HepG2 (cell line): ENCODE data around the gene TARP.

Experiments used
- ATAC-seq: fragments of 200-7000 bp; cut with Tn5 transposase; 3 replicates; pipeline ENCODE4 v1.9.1; 2020; ENCODE audit warnings: mild to moderate bottlenecking, moderate library complexity
- BruUV-seq: library from RNA; stranded (reverse); fragments of 400-500 nt; replicated peaks from 2 replicates; lab custom pipeline; 2021; lab: Mats Ljungman, UMichigan
- CTCF ChIA-PET: fragments of 300-600 bp; formaldehyde crosslinking; extraction: SDS; loops from one replicate; lab custom pipeline; 2021; ENCODE audit warnings: low total read pairs, inconsistent platforms, low intra/inter-chr PET ratio; lab: Yijun Ruan, JAX
- POLR2A ChIA-PET: fragments of 350-600 bp; sonication (Branson Sonifier 250); formaldehyde crosslinking; loops from one replicate; lab custom pipeline; 2020; ENCODE audit warnings: antibody characterized with exemption, inconsistent platforms; lab: Yijun Ruan, JAX
- DNase-seq: peaks from one replicate; pipeline ENCODE4 v3.0.0-alpha.2; 2015; ENCODE audit warnings: low spot score
- FAIRE-seq: peaks from 3 replicates; lab custom pipeline; 2011; peaks lifted over from hg19 to GRCh38; lab: Jason Lieb, UNC
- H2AFZ ChIP-seq: one replicate; pipeline ENCODE4 v1.6.1; 2011; ENCODE audit warnings: low read length, inconsistent platforms
- H3K27ac ChIP-seq: fragments of 300-600 bp; 3 replicates; pipeline ENCODE4 v1.8.0; 2011; ENCODE audit warnings: mixed run types, mild to moderate bottlenecking, mixed read lengths, low read length, inconsistent platforms; ENCODE audit not compliant: insufficient read depth; ENCODE audit errors: extremely low read length
- H3K27me3 ChIP-seq, 2 experiments: fragments of 200-600 bp in 1 of 2; 2 replicates in 1 of 2; 3 replicates in 1 of 2; pipeline versions ENCODE4 v1.6.0 to v1.8.0; 2011; ENCODE audit warnings: low read length in 2 of 2, mild to moderate bottlenecking in 2 of 2, moderate library complexity in 2 of 2, inconsistent platforms in 1 of 2; ENCODE audit not compliant: insufficient read depth in 2 of 2, control insufficient read depth in 1 of 2
- H3K36me3 ChIP-seq, 2 experiments: fragments of 200-600 bp in 1 of 2; replicated peaks in 1 of 2; 2 replicates in 1 of 2; 3 replicates in 1 of 2; pipeline versions ENCODE4 v1.5.1 to v1.8.0; 2011; ENCODE audit warnings: low read length in 2 of 2, inconsistent platforms in 1 of 2; ENCODE audit not compliant: insufficient read depth in 2 of 2, control insufficient read depth in 1 of 2
- H3K4me1 ChIP-seq: 2 replicates; pipeline ENCODE4 v1.5.1; 2012; ENCODE audit warnings: low read length, inconsistent platforms; ENCODE audit not compliant: insufficient read depth
- H3K4me2 ChIP-seq: 2 replicates; pipeline ENCODE4 v1.6.0; 2011; ENCODE audit warnings: low read depth, low read length, inconsistent platforms
- H3K4me3 ChIP-seq, 3 experiments: fragments of 200-600 bp in 1 of 3; sonication (generic), shearing (Covaris generic) in 1 of 3; replicated peaks in 1 of 3; 2 replicates each; pipeline ENCODE4 v1.5.1; 2011 to 2016; ENCODE audit warnings: low read length in 3 of 3, inconsistent platforms in 2 of 3, low read depth in 2 of 3, mild to moderate bottlenecking in 2 of 3, control low read depth in 1 of 3, mixed read lengths in 1 of 3; ENCODE audit not compliant: insufficient read depth in 1 of 3
- H3K79me2 ChIP-seq: one replicate; pipeline ENCODE4 v1.6.1; 2011; ENCODE audit warnings: low read length, inconsistent platforms; ENCODE audit not compliant: insufficient read depth
- H3K9ac ChIP-seq: 2 replicates; pipeline ENCODE4 v1.6.0; 2011; ENCODE audit warnings: mild to moderate bottlenecking, low read depth, low read length, inconsistent platforms; ENCODE audit not compliant: insufficient read depth
- H3K9me3 ChIP-seq: 2 replicates; pipeline ENCODE4 v1.5.1; 2012; ENCODE audit warnings: mild to moderate bottlenecking, low read length
- H4K20me1 ChIP-seq: 2 replicates; pipeline ENCODE4 v1.6.0; 2011; ENCODE audit warnings: inconsistent platforms, mild to moderate bottlenecking, low read length, moderate library complexity; ENCODE audit not compliant: insufficient read depth
- ETV5 ChIP-seq: IDR thresholded peaks from 2 replicates; pipeline ENCODE4 v1.6.1; 2018; ENCODE audit warnings: missing biosample characterization, missing genetic modification reagents, inconsistent platforms, borderline replicate concordance
- FOXK2 ChIP-seq: fragments of 450-650 bp; IDR thresholded peaks from 2 replicates; pipeline ENCODE4 v1.6.1; 2016
- FUBP1 ChIP-seq: sonication (generic); formaldehyde crosslinking; IDR thresholded peaks from 2 replicates; pipeline ENCODE4 v1.5.1; 2020; ENCODE audit warnings: missing genetic modification reagents, mild to moderate bottlenecking, borderline replicate concordance
- HNRNPUL1 ChIP-seq: fragments of 200-400 bp; formaldehyde crosslinking; IDR thresholded peaks from 2 replicates; pipeline ENCODE4 v1.6.1; 2017; ENCODE audit warnings: low read depth, mild to moderate bottlenecking, low read length, moderate library complexity
- ISX ChIP-seq: sonication (generic); formaldehyde crosslinking; conservative IDR thresholded peaks from 2 replicates; pipeline ENCODE4 v1.5.0; 2020; ENCODE audit warnings: missing genetic modification reagents
- KAT7 ChIP-seq: IDR thresholded peaks from 2 replicates; pipeline ENCODE4 v1.6.1; 2018; ENCODE audit warnings: borderline replicate concordance, missing compliant biosample characterization
- RERE ChIP-seq: IDR thresholded peaks from 2 replicates; pipeline ENCODE4 v1.6.1; 2016; ENCODE audit warnings: low read depth, missing genetic modification reagents, missing compliant biosample characterization
- SP2 ChIP-seq: sonication (generic); formaldehyde crosslinking; IDR thresholded peaks from 2 replicates; pipeline ENCODE4 v1.5.1; 2020; ENCODE audit warnings: mild to moderate bottlenecking, missing genetic modification reagents
- STAG1 ChIP-seq: sonication (generic); formaldehyde crosslinking; IDR thresholded peaks from 2 replicates; pipeline ENCODE4 v1.4.0; 2020; ENCODE audit warnings: missing genetic modification reagents
- TOE1 ChIP-seq: sonication (generic); formaldehyde crosslinking; IDR thresholded peaks from 2 replicates; pipeline ENCODE4 v1.4.0; 2020; ENCODE audit warnings: mild to moderate bottlenecking, missing genetic modification reagents
- ZNF33B ChIP-seq: sonication (generic); formaldehyde crosslinking; IDR thresholded peaks from 2 replicates; pipeline ENCODE4 v1.5.1; 2020; ENCODE audit warnings: mild to moderate bottlenecking, missing genetic modification reagents
- ZNF709 ChIP-seq: sonication (generic); formaldehyde crosslinking; IDR thresholded peaks from 2 replicates; pipeline ENCODE4 v1.5.0; 2020; ENCODE audit warnings: mild to moderate bottlenecking, missing genetic modification reagents
- ZNF879 ChIP-seq: sonication (generic); formaldehyde crosslinking; IDR thresholded peaks from 2 replicates; pipeline ENCODE4 v1.8.1; 2023; ENCODE audit warnings: missing genetic modification reagents
- WGBS: methylation state at CpG from one replicate; pipeline ENCODE4 v1.1.6; 2017; ENCODE audit warnings: low lambda C conversion rate; 5-methylcytosine and 5-hydroxymethylcytosine counted together
- in situ Hi-C: cut with HindIII; loops from 2 replicates; pipeline ENCODE4 v1.10.0; 2017; ENCODE audit warnings: low pct_unique_long_range_greater_than_20kb; ENCODE audit not compliant: extremely low pct_ligation_motif_present
- intact Hi-C: fragments of 100-400 bp; cut with micrococcal nuclease; formaldehyde crosslinking; loops from one replicate; pipeline ENCODE4 v1.10.0; 2022; ENCODE audit not compliant: unreplicated experiment
- TF ChIP-seq, protein P1 (sequence below): sonication (generic); formaldehyde crosslinking; IDR thresholded peaks from 2 replicates; pipeline ENCODE4 v1.4.0; 2020; ENCODE audit warnings: missing genetic modification reagents

The TARP gene

DNA sequence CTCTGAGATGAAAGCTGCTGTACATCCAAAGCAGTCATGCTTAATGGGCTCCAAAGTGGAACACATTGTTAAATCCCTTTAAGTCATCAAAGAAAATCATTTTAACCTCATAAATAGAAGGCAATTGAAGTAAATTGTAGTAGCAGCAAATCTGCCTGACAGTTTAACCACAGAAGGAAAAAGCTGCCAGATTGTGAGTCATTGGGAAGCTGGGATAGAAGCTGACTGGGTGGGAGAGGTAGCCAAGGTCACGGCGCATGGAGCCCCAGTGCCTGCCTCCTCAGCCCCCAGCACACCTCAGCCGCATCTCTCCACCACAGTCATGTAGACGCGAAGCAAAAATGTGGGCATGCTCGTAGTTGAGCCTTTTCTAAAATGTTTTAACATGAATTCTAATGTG, 44.0 kb downstream of the TARP start:
- BruUV-seq, result no TSS peak
- ATAC-seq (no peak), DNase-seq (no peak), FAIRE-seq (no peak)
- TF ChIP-seq FUBP1 (CRISPR knock-in tag), result no peak
- no peak for TF ChIP-seq KAT7
- TF ChIP-seq HNRNPUL1, result no peak
- no peak for TF ChIP-seq ZNF33B (CRISPR knock-in tag)
- no peak for TF ChIP-seq ZNF709 (CRISPR knock-in tag)
- no peak for TF ChIP-seq RERE (CRISPR knock-in tag)
- TF ChIP-seq FOXK2, result no peak
- no peak for TF ChIP-seq ETV5
- no peak for TF ChIP-seq SP2
- TF ChIP-seq ISX (CRISPR knock-in tag), result no peak
- no peak for TF ChIP-seq STAG1
- TF ChIP-seq, protein P1, sequence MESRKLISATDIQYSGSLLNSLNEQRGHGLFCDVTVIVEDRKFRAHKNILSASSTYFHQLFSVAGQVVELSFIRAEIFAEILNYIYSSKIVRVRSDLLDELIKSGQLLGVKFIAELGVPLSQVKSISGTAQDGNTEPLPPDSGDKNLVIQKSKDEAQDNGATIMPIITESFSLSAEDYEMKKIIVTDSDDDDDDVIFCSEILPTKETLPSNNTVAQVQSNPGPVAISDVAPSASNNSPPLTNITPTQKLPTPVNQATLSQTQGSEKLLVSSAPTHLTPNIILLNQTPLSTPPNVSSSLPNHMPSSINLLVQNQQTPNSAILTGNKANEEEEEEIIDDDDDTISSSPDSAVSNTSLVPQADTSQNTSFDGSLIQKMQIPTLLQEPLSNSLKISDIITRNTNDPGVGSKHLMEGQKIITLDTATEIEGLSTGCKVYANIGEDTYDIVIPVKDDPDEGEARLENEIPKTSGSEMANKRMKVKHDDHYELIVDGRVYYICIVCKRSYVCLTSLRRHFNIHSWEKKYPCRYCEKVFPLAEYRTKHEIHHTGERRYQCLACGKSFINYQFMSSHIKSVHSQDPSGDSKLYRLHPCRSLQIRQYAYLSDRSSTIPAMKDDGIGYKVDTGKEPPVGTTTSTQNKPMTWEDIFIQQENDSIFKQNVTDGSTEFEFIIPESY (CRISPR knock-in tag), result no peak
- no peak for TF ChIP-seq TOE1 (CRISPR knock-in tag)
- TF ChIP-seq ZNF879, result no peak
- H3K4me2 ChIP-seq, result no peak overlapping the region
- H3K27me3 ChIP-seq, result no peaks in the 10 kb centered on the region
- no peaks in the 10 kb centered on the region for H3K9me3 ChIP-seq
- H3K4me1 ChIP-seq, result no peaks in the 10 kb centered on the region
- H3K27ac ChIP-seq, result no peak overlapping the region
- no peak overlapping the region for H3K9ac ChIP-seq
- no peak overlapping the region for H3K4me3 ChIP-seq
- no peaks in the 10 kb centered on the region for H4K20me1 ChIP-seq
- intact Hi-C loops (no loop called here), in situ Hi-C loops (no loop called here)
- H3K36me3 ChIP-seq, result peaks cover 4 to 21% of the 10 kb centered on the region in 2 experiments; a peak in 4 of 5 replicates
- ChIA-PET CTCF (no interaction called here), POLR2A (no interaction called here)
- 98% methylated on average over 6 of the region's 6 CpGs for WGBS
- H2AFZ ChIP-seq, result no peak overlapping the region
- no peaks in the 10 kb centered on the region for H3K79me2 ChIP-seq
